ENCODE measurements around the gene LARP6.

DNA sequence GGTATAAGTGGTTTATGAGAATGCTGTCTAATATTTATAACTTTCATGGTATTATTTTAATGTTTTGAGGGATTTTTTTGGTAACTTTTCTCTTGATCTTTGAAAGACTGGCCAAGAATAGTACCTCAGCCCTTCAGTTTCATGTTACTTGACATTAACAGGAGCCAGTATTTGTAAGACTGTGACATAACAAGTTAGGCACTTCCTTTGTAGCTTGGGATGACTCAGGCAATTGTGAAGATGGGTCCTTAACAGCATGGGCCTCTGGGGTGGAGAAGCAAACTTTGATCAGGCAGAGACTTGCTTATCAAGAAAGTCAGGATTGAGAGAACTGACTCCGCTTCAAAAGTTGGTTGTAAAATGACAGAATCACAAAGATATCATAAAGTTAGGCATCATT, 48.1 kb upstream of the LARP6 start:
- TF ChIP-seq TCF7L2 (IDR thresholded peaks at IDR 0.05; ENCODE audit: low read depth, low read length) (no peak), REST (IDR thresholded peaks at IDR 0.05; ENCODE audit: insufficient read depth in 1 of 2, low read depth in 2 of 2, low read length in 1 of 2) (no peak)
- TF ChIP-seq, protein P1, sequence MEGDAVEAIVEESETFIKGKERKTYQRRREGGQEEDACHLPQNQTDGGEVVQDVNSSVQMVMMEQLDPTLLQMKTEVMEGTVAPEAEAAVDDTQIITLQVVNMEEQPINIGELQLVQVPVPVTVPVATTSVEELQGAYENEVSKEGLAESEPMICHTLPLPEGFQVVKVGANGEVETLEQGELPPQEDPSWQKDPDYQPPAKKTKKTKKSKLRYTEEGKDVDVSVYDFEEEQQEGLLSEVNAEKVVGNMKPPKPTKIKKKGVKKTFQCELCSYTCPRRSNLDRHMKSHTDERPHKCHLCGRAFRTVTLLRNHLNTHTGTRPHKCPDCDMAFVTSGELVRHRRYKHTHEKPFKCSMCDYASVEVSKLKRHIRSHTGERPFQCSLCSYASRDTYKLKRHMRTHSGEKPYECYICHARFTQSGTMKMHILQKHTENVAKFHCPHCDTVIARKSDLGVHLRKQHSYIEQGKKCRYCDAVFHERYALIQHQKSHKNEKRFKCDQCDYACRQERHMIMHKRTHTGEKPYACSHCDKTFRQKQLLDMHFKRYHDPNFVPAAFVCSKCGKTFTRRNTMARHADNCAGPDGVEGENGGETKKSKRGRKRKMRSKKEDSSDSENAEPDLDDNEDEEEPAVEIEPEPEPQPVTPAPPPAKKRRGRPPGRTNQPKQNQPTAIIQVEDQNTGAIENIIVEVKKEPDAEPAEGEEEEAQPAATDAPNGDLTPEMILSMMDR (IDR thresholded peaks at IDR 0.05) = no peak
